ENCODE results near the gene CEP76.

DNA sequence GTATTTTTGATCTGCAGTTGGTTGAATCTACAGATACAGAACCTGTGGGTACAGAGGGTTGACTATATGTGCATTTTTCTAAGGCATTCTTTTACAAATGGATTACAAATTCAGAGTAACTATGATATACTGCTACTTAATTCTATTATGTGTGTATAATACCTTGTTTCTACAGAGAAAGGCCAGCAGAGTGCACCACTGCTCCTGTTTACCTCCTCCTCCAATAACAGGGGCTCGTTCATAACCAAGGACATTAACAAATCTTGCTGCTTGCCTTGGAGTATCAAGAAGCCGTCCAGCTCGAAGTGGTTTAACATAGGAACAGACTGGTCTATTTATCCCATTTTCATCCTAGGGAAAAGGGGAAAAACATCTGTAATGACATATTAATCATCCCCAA lies 16.4 kb downstream of the CEP76 start:
- TF ChIP-seq, protein P1, sequence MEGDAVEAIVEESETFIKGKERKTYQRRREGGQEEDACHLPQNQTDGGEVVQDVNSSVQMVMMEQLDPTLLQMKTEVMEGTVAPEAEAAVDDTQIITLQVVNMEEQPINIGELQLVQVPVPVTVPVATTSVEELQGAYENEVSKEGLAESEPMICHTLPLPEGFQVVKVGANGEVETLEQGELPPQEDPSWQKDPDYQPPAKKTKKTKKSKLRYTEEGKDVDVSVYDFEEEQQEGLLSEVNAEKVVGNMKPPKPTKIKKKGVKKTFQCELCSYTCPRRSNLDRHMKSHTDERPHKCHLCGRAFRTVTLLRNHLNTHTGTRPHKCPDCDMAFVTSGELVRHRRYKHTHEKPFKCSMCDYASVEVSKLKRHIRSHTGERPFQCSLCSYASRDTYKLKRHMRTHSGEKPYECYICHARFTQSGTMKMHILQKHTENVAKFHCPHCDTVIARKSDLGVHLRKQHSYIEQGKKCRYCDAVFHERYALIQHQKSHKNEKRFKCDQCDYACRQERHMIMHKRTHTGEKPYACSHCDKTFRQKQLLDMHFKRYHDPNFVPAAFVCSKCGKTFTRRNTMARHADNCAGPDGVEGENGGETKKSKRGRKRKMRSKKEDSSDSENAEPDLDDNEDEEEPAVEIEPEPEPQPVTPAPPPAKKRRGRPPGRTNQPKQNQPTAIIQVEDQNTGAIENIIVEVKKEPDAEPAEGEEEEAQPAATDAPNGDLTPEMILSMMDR (IDR thresholded peaks at IDR 0.05), result no peak
- TF ChIP-seq EP300 (IDR thresholded peaks at IDR 0.05), result no peak

Data from gastroesophageal sphincter (tissue), 3 donors.